Testis (tissue), 2 donors: ENCODE measurements around the gene SLC41A3.

Experiments
- CTCF ChIP-seq, 3 experiments: fragments of 450-650 bp in 2 of 3; fragments of 200-600 bp in 1 of 3; sonication (generic) in 1 of 3; IDR thresholded peaks; one replicate each; pipeline ENCODE4 v1.5.1; 2016 to 2019; ENCODE audit warnings: antibody characterized with exemption in 3 of 3, mild to moderate bottlenecking in 2 of 3, moderate library complexity in 1 of 3
- POLR2A ChIP-seq: fragments of 450-650 bp; IDR thresholded peaks from one replicate; pipeline ENCODE4 v1.6.1; 2017; ENCODE audit warnings: antibody characterized with exemption, mild to moderate bottlenecking, moderate library complexity

GRCh38 chr3:126025116-126025729 lies 58.7 kb downstream of the SLC41A3 start:
- no peak for TF ChIP-seq CTCF (IDR thresholded peaks at IDR 0.05)
- TF ChIP-seq POLR2A = no peak
